Parathyroid adenoma (tissue), 2 donors: ENCODE data around the gene PTMA.

Experiments
- H2AFZ ChIP-seq: fragments of 300-600 bp; sonication (generic); one replicate; pipeline ENCODE4 v1.7.0; 2017; ENCODE audit warnings: antibody characterized with exemption, mild to moderate bottlenecking
- H3K27ac ChIP-seq: fragments of 300-600 bp; sonication (generic); one replicate; pipeline ENCODE4 v1.7.0; 2017
- H3K27me3 ChIP-seq: fragments of 300-600 bp; sonication (generic); one replicate; pipeline ENCODE4 v1.7.0; 2017; ENCODE audit warnings: low read length; ENCODE audit not compliant: control insufficient read depth, insufficient read depth
- H3K36me3 ChIP-seq: fragments of 300-600 bp; sonication (generic); one replicate; pipeline ENCODE4 v1.7.0; 2017; ENCODE audit warnings: low read length; ENCODE audit not compliant: control insufficient read depth, insufficient read depth
- H3K4me1 ChIP-seq: fragments of 300-600 bp; sonication (generic); one replicate; pipeline ENCODE4 v1.7.0; 2017; ENCODE audit warnings: control low read depth
- H3K4me2 ChIP-seq: fragments of 300-600 bp; sonication (generic); one replicate; pipeline ENCODE4 v1.7.0; 2017; ENCODE audit warnings: low read length
- H3K4me3 ChIP-seq: fragments of 300-600 bp; sonication (generic); one replicate; pipeline ENCODE4 v1.7.0; 2017; ENCODE audit warnings: low read depth, low read length
- H3K79me2 ChIP-seq: fragments of 300-600 bp; sonication (generic); one replicate; pipeline ENCODE4 v1.7.0; 2017; ENCODE audit warnings: control low read depth
- H3K9ac ChIP-seq: fragments of 300-600 bp; sonication (generic); one replicate; pipeline ENCODE4 v1.7.0; 2017; ENCODE audit warnings: mild to moderate bottlenecking
- H3K9me3 ChIP-seq: fragments of 300-600 bp; sonication (generic); one replicate; pipeline ENCODE4 v1.7.0; 2017; ENCODE audit warnings: low read length; ENCODE audit not compliant: control insufficient read depth
- CTCF ChIP-seq: fragments of 300-600 bp; sonication (generic); IDR thresholded peaks from one replicate; pipeline ENCODE4 v1.7.0; 2017; ENCODE audit warnings: antibody characterized with exemption, mild to moderate bottlenecking
- donor health status: primary hyperparathyroidism.

PTMA gene

DNA sequence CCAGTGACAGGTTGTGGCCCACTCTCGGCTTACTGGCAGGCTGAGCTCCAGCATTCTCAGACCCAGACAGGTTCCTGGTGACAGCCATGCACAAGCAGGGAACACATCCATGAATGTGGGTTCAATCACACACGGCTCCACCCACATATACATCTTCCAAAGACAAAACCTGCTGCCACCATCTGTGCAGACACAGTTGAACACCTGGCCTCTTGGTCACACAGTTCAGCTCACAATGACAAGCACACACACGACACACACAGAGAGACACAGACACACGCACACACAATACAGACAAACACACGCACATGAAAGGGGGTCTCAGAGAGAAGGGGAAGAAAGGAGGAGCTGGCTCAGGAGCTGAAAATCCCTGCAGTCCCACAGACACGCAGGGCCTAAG is 32.1 kb upstream of the PTMA start:
- Histone ChIP-seq H3K36me3 (no peaks in the 10 kb centered on the region), H3K4me1 (peaks cover 9% of the 10 kb centered on the region), H3K27ac (no peak overlapping the region), H3K79me2 (no peaks in the 10 kb centered on the region), H3K9me3 (no peaks in the 10 kb centered on the region), H3K27me3 (no peaks in the 10 kb centered on the region), H3K4me2 (no peak overlapping the region), H3K9ac (no peak overlapping the region), H3K4me3 (no peak overlapping the region), H2AFZ (no peak overlapping the region)
- no peak for TF ChIP-seq CTCF

DNA sequence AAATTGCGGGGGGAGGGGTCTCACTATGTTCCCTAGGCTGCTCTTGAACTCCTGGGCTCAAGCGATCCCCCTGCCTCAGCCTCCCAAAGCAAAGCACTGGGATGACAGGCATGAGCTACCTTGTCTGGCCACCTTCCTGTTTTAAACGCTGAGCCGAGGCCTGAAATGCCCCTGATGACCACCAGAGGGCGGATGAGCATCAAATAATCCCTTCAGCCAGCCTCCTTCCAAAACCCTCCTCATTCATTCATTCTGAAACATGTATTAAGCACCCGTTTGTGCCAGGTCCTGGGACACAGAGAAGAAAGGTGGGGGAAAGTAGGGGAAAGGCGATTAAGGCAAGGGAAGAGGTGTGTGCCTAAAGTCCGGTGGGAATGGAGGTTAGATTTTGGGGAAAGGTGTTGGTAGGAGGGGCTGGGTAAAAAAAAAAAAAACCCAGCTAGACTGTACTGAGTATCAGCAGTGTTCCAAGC is 30.7 kb upstream of the PTMA start:
- Histone ChIP-seq H3K9ac (no peak overlapping the region), H3K4me3 (no peak overlapping the region), H2AFZ (peak overlapping the region; percentile 31), H3K4me1 (peaks cover 8% of the 10 kb centered on the region), H3K79me2 (no peaks in the 10 kb centered on the region), H3K36me3 (no peaks in the 10 kb centered on the region), H3K27ac (no peak overlapping the region), H3K27me3 (no peaks in the 10 kb centered on the region), H3K9me3 (no peaks in the 10 kb centered on the region), H3K4me2 (no peak overlapping the region)
- peak; percentile 96 for TF ChIP-seq CTCF

GRCh38 chr2:231679908-231680284 is 28.4 kb upstream of the PTMA start:
- Histone ChIP-seq H3K4me3 (no peak overlapping the region), H3K27me3 (no peaks in the 10 kb centered on the region), H3K27ac (no peak overlapping the region), H3K4me1 (peaks cover 7% of the 10 kb centered on the region), H3K9ac (no peak overlapping the region), H3K4me2 (no peak overlapping the region), H3K9me3 (no peaks in the 10 kb centered on the region), H3K36me3 (no peaks in the 10 kb centered on the region), H3K79me2 (no peaks in the 10 kb centered on the region), H2AFZ (no peak overlapping the region)
- no peak for TF ChIP-seq CTCF

DNA sequence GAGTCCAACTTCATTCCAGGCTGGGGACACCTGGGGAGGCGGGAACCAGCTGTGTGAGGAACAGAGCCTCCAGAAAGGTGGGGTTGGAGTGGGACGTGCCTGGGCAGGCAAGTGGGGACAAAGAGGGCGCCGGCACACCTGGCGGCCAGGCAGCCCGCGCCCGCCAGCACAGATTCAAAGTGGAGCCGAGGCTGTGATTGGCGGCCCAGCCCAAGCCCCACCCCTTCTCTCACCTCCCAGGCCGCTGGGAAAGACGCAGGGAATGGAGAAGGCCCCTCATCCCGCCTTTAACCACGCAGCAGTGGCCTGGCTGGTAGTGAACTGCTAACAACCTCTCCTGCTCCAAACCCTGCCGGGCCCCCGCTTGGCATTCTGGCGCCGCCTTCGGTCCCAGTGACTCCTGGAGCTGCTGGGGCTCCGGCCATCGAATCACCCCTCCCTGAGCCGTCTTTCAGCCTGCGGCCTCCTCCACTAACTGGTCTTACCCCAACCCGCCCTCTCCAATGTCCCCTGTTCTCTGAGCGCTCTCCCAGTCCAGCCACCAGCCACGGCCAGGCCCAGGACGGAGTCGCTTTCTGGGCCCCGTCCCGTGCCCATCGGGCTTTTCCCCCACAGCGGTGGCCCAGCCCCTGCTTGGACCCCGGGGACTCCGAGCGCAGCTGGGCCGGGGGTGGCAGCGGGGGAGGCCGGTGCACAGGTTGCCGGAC is 27.9 kb upstream of the PTMA start:
- no peak for TF ChIP-seq CTCF
- Histone ChIP-seq H3K79me2 (no peaks in the 10 kb centered on the region), H3K9me3 (no peaks in the 10 kb centered on the region), H3K27ac (peak overlapping the region; percentile 79), H3K9ac (no peak overlapping the region), H3K4me2 (peak overlapping the region; percentile 94), H3K4me3 (peak overlapping the region; percentile 68), H3K36me3 (no peaks in the 10 kb centered on the region), H2AFZ (peak overlapping the region; percentile 92), H3K27me3 (no peaks in the 10 kb centered on the region), H3K4me1 (peaks cover 4% of the 10 kb centered on the region)
